Measurements from ENCODE around the gene ZC3HAV1L.
"Not testable (repeated sequence)": the region's sequence is repeated elsewhere in the genome, so short reads cannot be mapped to it uniquely, and the experiment has no call there.

Gene ZC3HAV1L

DNA sequence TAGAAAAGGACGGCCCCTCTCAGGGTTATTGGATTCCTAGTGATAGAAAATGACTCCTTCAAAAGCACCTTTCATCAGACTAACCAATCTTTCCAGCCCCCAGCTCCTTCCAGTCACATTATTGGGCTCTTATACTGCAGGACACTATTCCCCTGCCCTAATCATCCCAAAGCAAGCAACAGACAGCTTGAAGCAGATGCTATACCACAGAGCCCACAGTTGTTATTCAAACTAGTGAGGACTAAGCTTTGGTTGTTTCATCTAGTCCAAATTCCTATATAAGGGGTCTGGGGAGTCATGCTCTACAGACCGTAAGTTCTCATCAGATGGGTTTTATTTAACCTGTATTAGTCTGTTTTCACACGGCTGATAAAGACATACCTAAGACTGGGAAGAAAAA lies 24.5 kb downstream of the ZC3HAV1L start:
- no peak for DNase-seq

DNA sequence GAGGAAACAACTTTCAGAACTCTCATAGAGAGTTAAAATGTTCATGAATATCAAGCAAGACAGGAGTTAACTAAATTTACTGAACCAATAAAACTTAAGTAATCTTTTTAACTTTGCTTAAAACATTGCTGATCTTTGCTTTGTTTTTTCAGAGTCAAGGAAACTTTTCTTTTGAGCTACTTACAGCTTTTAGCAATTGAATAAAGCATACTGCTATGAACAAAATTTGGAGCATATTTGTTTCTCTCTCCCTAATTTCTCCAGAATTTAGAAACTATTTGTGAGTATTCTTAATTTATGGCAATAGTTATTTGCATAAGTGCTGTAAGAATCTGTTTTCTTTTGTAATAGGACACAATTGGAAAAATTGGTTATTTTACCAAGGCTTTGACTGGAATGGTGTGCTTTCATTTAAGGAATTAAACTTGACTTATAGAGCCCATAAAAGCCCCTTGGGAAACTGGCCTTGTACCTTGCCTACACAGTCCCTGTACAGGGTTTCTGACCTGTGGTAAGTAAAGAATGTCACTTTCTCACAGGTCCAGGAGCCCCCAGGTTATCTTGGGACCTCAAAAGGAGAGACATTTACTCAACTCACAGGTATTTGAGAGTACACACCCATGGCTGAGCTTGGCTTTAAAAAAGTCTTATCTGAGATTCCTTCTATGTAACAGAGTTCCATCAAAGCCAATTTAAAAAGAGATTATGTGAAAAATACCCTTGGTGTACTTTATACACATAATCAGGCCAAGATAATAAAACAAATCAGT lies 31.3 kb downstream of the ZC3HAV1L start:
- DNase-seq = no peak

DNA sequence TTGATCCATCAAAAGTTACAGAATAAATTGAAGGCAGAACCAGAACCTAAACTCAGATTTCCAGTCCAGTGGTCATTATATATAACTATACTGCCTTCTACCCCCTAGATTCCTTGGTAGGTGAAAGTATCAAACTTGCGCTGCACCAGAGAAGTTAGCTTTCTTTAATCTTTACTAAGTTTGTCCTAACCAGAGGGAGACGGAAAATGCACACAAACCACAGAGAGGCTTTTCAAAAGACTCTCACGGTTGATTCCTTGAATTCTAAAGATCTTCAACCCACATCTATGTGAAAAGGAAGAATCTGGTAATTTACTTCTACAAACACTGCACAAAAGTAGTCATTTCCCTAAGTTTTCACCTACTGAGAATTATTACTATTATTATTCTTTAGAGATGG lies 36.4 kb downstream of the ZC3HAV1L start:
- DNase-seq = no peak

DNA sequence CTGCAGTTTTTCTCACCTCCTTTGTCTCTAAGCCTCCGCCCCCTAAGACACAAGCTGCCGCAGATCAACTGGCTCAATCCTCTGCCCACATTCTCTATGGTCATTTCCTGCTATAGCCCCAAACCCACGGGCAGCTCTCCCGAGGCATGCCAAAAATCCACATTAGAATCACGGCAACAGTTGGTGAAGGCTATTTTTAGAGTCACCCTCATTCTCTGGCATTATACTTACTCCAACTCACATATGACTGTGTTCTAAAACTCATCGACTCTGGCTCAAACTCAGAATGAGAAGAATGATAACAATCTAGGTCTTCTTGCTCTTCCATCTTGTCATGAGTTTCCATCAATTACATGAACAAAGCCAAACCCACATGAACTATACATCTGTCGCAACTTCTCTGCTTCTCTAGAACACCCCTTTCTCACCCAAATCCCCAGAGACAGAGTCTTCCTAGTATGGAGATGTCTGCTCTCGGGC lies 43.8 kb downstream of the ZC3HAV1L start:
- no peak for DNase-seq

DNA sequence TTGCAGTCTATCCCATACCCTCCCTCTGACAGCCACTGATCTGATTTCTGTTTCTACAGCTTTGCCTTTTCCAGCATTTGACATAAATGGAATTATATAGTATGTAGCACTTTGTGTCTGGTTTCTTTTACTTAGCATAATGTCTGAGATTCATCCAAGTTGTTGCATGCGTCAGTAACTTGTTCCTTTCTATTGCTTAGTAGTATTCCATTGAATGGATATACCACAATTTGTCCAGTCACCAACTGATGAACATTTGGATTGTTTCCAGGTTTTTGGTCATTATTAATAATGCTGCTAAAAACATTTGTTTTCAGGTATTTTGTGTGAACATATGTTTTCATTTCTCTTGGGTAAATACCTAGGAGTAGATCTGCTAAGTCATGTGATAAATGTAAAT lies 48.2 kb downstream of the ZC3HAV1L start:
- no peak for DNase-seq

DNA sequence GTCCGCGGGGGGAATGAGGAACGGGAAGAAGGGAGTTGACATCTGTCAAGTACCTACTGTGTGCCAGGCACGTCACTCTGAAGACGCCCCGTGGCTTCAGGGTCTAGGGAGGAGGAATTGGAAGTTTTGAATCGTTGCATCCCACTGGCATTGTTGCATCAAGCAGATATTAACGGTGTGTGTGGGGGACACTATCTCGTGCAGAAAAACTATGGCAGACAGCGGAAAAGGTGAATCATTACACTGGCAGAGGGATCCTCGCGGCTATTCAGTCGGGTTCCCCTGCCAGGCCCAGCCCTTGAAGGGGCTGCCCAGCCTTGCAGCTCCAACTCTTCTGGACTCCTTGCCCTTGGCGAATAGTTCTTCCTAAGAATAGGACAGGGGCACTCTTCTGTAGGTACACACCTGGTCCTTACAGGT lies 53.6 kb downstream of the ZC3HAV1L start:
- no peak for DNase-seq

DNA sequence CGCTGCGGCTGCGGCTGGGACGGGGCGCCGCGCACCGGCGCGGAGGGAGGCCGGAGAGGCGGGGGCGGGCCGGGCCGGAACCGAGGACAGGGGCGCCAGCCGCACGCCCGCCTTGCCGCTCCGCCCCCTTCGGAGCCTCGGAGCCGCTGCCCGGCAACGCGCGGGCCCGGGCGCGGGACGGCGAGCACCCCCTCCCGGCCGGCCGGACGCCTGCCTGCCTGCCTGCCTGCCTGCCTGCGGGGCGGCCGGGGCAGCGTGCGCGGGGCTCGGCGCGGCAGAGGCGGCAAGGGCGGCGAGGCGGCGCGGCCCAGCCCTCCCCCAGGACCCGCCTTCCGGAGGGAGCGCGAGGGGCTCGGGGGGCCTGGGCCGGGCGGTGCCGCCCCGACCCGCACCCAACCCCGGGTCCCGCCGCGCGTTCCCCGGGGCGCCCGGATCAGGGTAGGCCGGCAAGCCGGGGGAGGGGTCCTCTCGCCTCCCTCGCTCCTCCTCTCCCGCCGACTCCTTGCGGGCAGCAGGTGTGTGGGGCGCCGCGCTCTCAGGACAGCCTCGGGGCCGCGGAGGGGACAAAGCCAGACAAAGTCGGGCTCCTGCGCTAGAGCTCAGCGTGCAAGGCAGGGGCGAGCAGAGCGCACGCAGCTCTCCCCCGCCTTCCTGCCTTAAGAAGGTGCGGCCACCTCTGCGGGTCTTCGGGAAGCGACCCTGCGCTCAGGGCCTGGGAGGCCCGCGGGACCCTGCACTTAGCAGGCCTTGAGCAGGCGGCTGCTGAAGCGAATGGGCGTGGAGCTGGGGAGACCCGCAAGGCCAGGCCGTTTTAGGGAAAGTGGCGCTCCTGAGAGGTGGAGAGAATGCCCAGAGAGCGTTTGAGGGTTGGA lies 54.3 kb downstream of the ZC3HAV1L start, which contains the start of gene KIAA1549:
Gene KIAA1549 (minus strand): TSS at position 58 of the 872 bp plus-strand sequence. CDS start 120 bp downstream, outside the sequence.
- peak; percentile 57 for DNase-seq

DNA sequence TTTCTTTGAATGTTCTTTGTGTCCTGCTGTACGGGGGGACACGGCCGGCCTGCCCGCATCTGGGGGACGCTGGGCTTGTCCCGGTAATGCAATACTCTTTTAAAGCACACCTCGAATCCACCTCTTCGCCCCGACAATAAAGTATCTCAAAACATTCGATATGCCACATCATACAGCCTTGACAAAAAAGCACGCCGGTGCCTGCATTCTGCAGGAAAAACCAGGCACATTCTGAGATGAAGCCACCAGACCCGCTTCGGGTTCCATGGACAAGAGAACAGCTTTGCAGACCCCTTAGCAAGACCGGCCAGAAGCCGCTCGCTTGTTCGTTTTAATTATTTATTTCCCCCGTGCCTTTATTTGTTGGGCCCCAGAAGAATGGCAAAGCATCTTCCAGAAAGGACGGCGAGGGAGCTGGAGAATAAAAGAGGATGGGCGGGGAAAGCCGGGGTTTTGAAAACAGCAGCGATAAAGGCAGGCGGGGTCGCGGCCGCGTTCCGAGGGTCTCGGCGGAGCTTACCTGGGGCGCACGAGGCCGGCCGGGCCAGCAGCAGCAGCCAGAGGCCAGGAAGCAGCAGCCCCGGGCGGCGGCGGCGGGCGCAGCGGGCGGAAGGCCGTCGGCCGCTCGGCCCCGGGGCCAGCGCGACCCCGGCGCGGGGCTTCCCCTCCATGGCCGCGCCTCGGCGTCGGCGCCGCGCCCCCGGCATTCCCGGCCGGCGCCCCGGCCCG lies 55.1 kb downstream of the ZC3HAV1L start:
- DNase-seq = peak; percentile 15

DNA sequence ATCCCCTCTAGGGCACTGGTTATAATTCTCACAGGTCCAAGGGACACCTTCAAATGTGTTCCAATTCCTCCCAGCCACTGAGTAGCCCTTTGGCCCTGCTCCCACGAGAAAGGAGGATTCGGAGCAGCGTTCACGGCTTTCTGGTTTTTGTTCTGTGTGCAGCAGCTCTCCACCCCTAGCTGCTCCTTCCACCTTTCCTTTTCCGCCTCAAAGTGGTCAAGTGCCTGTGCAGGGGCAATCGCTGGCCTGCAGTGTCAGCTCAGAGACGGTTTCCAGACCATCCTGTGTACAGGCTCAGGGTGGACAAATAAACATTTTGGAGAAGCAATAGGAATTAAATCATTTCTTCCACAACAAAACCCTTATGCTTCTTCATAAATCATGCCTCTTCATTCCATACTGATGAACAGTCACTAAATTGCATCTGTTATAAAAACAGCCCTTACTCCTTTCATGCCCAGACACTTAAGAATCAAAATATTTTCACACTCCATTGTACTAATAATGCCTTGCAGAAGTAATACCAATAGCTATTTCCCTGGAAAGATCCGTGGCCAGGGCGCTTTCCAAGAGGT lies 55.8 kb downstream of the ZC3HAV1L start:
- DNase-seq = no peak

DNA sequence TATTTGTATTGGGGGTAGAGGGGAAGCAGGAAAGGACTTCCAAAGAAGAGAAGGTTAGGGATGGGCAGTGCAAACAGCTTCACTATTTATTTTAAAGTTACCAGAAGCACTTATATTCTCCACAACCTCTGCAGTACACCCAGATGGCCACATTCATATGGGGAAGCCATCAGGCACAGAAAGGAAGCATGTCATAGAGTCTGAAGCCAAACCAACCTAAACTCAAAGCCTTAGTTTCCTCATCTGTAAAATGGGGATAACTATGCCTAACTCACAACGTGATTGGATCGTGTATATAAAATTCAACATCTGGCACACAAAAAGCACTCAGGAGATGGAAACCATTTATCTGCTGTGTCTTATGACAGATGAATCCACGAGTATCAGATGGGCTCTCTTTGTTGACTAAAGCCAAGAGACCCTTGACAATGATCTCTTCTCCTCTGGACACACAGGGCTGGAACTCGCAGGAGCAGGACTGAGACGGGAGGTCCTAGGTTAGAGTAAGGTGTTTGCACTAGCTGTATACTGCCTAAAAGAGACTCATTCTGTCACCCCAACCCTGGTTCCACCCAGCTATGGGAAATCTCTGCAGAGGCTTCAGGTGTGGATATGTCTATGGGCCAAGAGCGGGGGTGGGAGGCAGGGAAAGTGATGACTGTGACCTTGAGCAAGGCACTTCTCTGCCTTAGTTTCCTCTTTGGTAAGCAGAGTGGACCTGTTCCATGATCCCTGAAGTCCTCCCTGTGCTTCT lies 56.4 kb downstream of the ZC3HAV1L start:
- no peak for DNase-seq

DNA sequence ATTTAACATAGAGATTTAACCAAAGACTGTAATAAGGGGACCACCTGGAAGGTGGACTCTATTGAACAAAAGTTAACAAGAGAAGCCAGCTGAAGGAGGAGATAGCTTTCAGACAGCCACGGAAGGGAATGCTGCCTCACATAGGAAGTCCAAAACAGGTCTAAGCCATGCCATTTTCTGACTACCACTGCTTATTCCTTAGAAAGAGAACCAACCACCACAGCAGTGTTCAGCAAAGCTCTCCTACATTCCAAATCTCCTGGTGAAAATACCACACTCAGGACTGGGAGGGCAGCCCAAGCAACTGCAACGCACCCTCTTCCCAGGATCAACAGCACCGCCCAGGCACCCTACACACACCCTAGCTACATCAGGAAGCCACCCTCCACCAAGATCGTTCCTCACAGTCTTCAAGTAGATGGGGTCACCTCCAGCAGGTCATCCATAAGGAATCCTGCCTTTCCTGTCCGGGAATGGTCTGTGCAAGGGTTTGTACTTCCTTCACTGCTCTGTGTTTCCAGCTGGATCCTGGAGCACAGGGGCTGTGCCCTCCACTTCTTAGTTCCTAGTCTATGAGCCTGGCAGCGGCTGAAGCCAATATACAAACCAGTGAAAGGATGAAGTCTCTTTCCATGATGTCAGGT lies 57.2 kb downstream of the ZC3HAV1L start:
- DNase-seq = no peak

DNA sequence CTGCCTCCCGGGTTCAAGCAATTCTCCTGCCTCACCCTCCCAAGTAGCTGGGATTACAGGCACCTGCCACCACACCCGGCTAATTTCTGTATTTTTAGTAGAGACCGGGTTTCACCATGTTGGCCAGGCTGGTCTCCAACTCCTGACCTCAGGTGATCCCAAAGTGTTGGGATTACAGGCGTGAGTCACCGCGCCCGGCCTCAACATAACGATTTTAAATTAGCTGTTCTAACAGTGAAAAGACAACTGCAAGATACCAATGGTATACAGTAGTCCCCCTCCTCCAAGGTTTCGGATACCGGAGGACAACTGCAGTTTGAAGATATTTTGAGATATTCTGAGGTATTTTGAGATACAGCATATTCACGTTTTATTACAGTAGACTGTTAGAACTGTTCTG lies 59.7 kb downstream of the ZC3HAV1L start:
- DNase-seq = not testable (repeated sequence)

Measured in activated naive CD4-positive, alpha-beta T cell treated with anti-CD3 and anti-CD28 coated beads, Interleukin-2, amount 50 U/mL, for 16 hours (primary cell).